GM21367 (cell line): Measurements from ENCODE around the gene REPIN1.

Experiments
- ATAC-seq: cut with Tn5 transposase; IDR thresholded peaks from one replicate; pipeline ENCODE4 v1.9.1; 2021; ENCODE audit not compliant: unreplicated experiment

REPIN1 gene

GRCh38 chr7:150404805-150405583 lies 36.4 kb downstream of the REPIN1 start:
- peak; percentile 53 for ATAC-seq

DNA sequence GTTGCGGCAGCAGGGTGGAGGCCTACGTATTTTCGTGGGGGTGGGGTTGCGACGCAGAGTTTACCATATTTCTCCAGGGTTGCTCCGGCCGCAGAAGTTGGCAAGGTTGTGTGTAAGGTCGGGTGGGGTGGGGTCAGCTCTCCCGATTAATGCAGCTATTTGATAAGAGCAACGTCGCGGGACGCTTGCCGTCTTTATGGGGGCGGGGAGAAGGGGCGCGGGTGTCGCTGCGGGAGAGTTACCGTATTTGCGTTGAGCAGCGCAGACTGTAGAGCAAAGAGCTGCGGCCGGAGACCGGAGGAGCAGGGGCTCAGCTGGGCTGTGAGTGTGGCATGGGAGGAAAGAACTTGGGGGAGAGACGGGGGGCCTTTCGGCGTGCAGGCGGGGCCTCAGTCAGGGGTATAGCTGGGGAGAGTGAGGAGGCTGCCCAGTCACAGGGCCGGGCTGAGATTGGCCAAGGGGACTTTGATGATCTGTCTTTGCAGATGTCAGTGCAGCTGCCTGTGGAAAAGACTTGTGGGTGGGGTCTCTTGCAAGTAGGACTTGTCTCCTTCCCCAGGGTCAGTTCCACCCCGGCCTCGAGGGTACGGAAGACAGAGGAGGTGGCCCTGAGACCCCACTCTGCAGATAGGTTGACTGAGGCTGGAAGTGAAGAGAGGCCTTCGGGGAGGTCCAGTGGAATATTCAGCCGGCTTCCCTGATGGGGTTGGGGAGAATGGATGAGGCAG lies 37.1 kb downstream of the REPIN1 start:
- ATAC-seq = no peak

- no peak for ATAC-seq
Measured at GRCh38 chr7:150406312-150406566, 37.6 kb downstream of the REPIN1 start.

GRCh38 chr7:150406567-150407421 lies 38.2 kb downstream of the REPIN1 start:
- peak; percentile 44 for ATAC-seq

- ATAC-seq = no peak
Measured at GRCh38 chr7:150407588-150408392, 39.2 kb downstream of the REPIN1 start.

- ATAC-seq = no peak
Measured at GRCh38 chr7:150408393-150409299, 40.0 kb downstream of the REPIN1 start.

GRCh38 chr7:150409300-150410030 lies 40.8 kb downstream of the REPIN1 start:
- no peak for ATAC-seq

DNA sequence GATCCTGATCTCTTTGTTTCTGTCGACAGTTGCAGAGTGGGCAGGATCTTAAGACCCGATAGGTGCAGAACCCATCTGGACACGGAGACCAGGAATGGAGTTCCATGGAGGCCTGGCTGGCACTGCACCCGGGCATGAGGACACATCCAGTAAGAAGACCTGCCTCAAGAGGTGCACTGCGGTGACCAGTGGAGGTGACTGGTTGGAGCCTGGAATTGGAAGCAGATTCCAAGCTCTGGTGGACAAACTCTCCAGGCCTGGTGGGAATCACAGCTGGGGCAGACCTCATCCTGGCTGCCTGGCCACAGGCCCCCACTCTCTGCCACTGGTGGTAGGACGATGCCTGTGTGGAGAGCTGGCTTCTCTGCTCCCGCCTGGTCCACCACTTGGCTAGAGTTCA lies 41.5 kb downstream of the REPIN1 start:
- no peak for ATAC-seq

- no peak for ATAC-seq
Measured at GRCh38 chr7:150410680-150411346, 42.2 kb downstream of the REPIN1 start.

GRCh38 chr7:150411606-150412005 lies 43.0 kb downstream of the REPIN1 start:
- ATAC-seq = no peak

- ATAC-seq = no peak
Measured at GRCh38 chr7:150412016-150412415, 43.4 kb downstream of the REPIN1 start.

GRCh38 chr7:150412518-150413488 lies 44.2 kb downstream of the REPIN1 start:
- no peak for ATAC-seq

GRCh38 chr7:150413640-150414081 lies 45.0 kb downstream of the REPIN1 start:
- no peak for ATAC-seq

DNA sequence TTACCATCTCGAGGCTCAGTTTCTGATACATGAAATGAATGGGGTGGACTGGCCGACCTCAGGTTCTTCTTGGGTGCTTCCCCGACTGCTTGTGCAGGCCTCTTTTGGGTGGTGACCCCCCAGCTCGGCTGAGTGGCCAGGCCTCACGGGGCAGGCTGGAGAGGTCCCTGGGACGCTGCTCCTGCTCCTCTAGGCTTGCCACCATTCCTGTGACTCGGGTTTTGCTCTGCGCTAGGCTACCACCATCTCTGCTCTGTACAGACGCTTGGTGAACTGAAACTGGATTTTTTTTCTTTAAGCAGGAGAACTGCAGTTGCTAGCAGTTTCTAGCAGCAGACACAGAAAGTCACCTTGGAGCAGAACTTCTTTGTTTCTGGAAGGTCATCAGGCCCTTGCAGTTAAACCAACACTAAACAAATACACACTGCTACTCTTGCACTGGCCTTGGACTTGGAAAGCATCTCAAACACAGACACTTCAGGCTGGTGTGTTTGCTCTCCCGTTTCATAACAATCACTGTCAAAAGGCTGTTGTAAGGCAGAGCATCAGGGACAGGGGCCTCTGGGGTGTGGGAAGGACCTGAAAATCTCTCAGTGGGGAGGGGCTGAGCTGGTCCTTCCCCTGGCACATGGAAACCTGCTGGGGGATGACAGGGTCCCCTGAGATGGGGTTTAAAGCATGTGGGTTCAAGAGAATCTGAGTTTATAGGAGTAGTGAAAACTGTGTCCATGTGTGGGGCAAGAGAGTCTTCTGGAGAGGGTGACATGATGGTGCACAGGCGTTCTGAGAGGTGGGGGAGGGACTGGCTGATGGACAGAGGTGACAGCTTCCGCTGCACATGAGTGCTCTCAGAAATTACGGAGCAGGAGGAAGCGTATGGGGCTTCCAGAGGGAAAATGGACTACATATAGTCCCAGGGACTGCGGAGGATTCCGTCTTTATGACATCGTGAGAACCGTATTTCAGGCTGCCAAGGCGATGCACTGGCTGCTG lies 46.8 kb downstream of the REPIN1 start:
- ATAC-seq = no peak

- ATAC-seq = no peak
Measured at GRCh38 chr7:150417239-150417638, 48.6 kb downstream of the REPIN1 start.

DNA sequence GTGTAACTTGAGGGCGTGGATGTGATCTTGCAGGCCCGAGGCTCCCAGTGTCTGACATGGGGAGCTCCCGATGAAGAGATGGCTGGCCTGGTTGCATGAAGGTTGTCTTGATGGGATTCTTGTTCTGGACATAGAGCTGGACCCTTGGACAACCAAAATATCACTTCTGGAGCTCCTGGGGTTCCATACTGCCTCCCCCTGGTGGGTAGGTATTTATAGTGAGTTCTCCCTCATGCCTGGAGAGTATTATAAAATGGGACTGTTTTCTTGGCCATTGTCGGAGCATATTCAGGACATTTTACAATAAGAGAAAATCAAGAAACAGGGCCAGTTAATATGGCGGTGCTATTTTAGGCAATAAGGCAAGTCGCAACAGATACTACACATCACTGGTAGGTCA lies 49.2 kb downstream of the REPIN1 start:
- ATAC-seq = no peak
